Caco-2 (cell line): Measurements from ENCODE around the gene HS3ST1. TPM values are rescaled to one million over a fixed set of nuclear protein-coding genes. Genes with fewer than 3 reads are reported as not detected.
"Not testable (repeated sequence)": the region's sequence is repeated elsewhere in the genome, so short reads cannot be mapped to it uniquely, and the experiment has no call there.

Source experiments
- BruUV-seq: library from RNA; stranded (reverse); fragments of 400-500 nt; replicated peaks from 2 replicates; lab custom pipeline; 2021; lab: Mats Ljungman, UMichigan
- CTCF ChIA-PET: fragments of 300-600 bp; sonication (Branson Sonifier 250); formaldehyde crosslinking; loops from one replicate; lab custom pipeline; 2022; ENCODE audit warnings: antibody characterized with exemption; lab: Charles Lee
- POLR2A ChIA-PET: fragments of 300-600 bp; sonication (Branson Sonifier 250); formaldehyde crosslinking; loops from one replicate; lab custom pipeline; 2022; ENCODE audit warnings: antibody characterized with exemption; lab: Charles Lee
- DNase-seq, 2 experiments: peaks; one replicate each; pipeline versions ENCODE4 v3.0.0 to v3.0.0-alpha.2; 2020 to 2022
- H3K27me3 ChIP-seq: replicated peaks from 2 replicates; pipeline ENCODE4 v1.6.0; 2011; ENCODE audit warnings: low read length; ENCODE audit not compliant: control insufficient read depth, insufficient read depth
- H3K36me3 ChIP-seq: 2 replicates; pipeline ENCODE4 v1.5.1; 2011; ENCODE audit warnings: low read length; ENCODE audit not compliant: control insufficient read depth, insufficient read depth
- H3K4me1 ChIP-seq: fragments of 250-450 bp; sonication (Bioruptor Pico); 2 replicates; pipeline ENCODE4 v1.5.1; 2020; ENCODE audit warnings: mild to moderate bottlenecking
- H3K4me3 ChIP-seq: 2 replicates; pipeline ENCODE4 v1.5.1; 2011; ENCODE audit warnings: low read depth, mild to moderate bottlenecking, control low read depth, low read length
- H3K9me3 ChIP-seq: fragments of 250-450 bp; sonication (Bioruptor Pico); 2 replicates; pipeline ENCODE4 v1.5.1; 2020; ENCODE audit warnings: mild to moderate bottlenecking, moderate library complexity
- H3K27ac Mint-ChIP-seq: one replicate; pipeline ENCODE4 v1.8.0; 2022; ENCODE audit warnings: mixed read lengths; ENCODE audit not compliant: unreplicated experiment
- H3K27me3 Mint-ChIP-seq: one replicate; pipeline ENCODE4 v1.8.0; 2022; ENCODE audit warnings: mixed read lengths; ENCODE audit not compliant: insufficient read depth, unreplicated experiment
- H3K36me3 Mint-ChIP-seq: one replicate; pipeline ENCODE4 v1.8.0; 2022; ENCODE audit warnings: mild to moderate bottlenecking, mixed read lengths; ENCODE audit not compliant: insufficient read depth, unreplicated experiment
- H3K4me1 Mint-ChIP-seq: one replicate; pipeline ENCODE4 v1.8.0; 2022; ENCODE audit warnings: low read depth, mixed read lengths; ENCODE audit not compliant: unreplicated experiment
- H3K4me3 Mint-ChIP-seq: one replicate; pipeline ENCODE4 v1.8.0; 2022; ENCODE audit warnings: mild to moderate bottlenecking, moderate library complexity, mixed read lengths; ENCODE audit not compliant: unreplicated experiment
- H3K9me3 Mint-ChIP-seq: one replicate; pipeline ENCODE4 v1.8.0; 2022; ENCODE audit warnings: mixed read lengths; ENCODE audit not compliant: unreplicated experiment
- CTCF ChIP-seq, 2 experiments: fragments of 200-600 bp in 1 of 2; IDR thresholded peaks; 1 replicate in 1 of 2; 2 replicates in 1 of 2; pipeline versions ENCODE4 v1.5.1 to v1.8.0; 2011 to 2022; ENCODE audit warnings: antibody characterized with exemption in 1 of 2, control low read depth in 1 of 2, inconsistent platforms in 1 of 2, low read depth in 1 of 2, low read length in 1 of 2, mild to moderate bottlenecking in 1 of 2, moderate library complexity in 1 of 2; ENCODE audit not compliant: insufficient read depth in 1 of 2, severe bottlenecking in 1 of 2, unreplicated experiment in 1 of 2
- intact Hi-C: fragments of 100-400 bp; cut with micrococcal nuclease; formaldehyde crosslinking; loops from one replicate; pipeline ENCODE4 v1.10.0; 2022; ENCODE audit not compliant: unreplicated experiment
- total RNA-seq: library from RNA; stranded (reverse); gene quantifications from 2 replicates; pipeline ENCODE4 v1.2.3, GENCODE V29; 2022

The HS3ST1 gene
- total RNA-seq, 1 experiment from 2014 or later = 4.2 TPM

- POLR2A ChIA-PET = interaction anchor here (0.6 kb wide), 1 partner anchor 1852 kb away, joined by 8 read pairs; no protein-coding TSS in a partner anchor
- Histone ChIP-seq H3K27me3 (no peaks in the 10 kb centered on the region), H3K36me3 (no peaks in the 10 kb centered on the region), H3K9me3 (no peaks in the 10 kb centered on the region), H3K4me3 (no peak overlapping the region), H3K4me1 (peaks cover 7% of the 10 kb centered on the region)
- H3K36me3 Mint-ChIP-seq = peaks cover 5% of the 10 kb centered on the region
- no peaks in the 10 kb centered on the region for H3K27me3 Mint-ChIP-seq
- no TSS peak for BruUV-seq
- no peaks in the 10 kb centered on the region for H3K9me3 Mint-ChIP-seq
- H3K4me3 Mint-ChIP-seq = no peak overlapping the region
- intact Hi-C loops = no loop called here
- H3K4me1 Mint-ChIP-seq = peaks cover 14% of the 10 kb centered on the region
- no peak for TF ChIP-seq CTCF (IDR thresholded peaks at IDR 0.05; ENCODE audit: insufficient read depth in 1 of 2, low read depth in 1 of 2, low read length in 1 of 2, severe bottlenecking in 1 of 2, unreplicated experiment in 1 of 2)
- no peak overlapping the region for H3K27ac Mint-ChIP-seq
- CTCF ChIA-PET = no interaction called here
- no peak for DNase-seq
These were observed 35.1 kb downstream of the HS3ST1 start for GRCh38 chr4:11393551-11393950.

DNA sequence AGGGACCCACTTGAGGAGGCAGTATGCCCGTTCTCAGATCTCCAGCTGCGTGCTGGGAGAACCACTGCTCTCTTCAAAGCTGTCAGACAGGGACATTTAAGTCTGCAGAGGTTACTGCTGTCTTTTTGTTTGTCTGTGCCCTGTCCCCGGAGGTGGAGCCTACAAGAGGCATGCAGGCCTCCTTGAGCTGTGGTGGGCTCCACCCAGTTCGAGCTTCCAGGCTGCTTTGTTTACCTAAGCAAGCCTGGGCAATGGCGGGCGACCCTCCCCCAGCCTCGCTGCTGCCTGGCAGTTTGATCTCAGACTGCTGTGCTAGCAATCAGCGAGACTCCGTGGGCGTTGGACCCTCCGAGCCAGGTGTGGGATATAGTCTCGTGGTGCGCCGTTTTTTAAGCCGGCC, 44.6 kb downstream of the HS3ST1 start:
- H3K4me1 ChIP-seq, CTCF ChIA-PET, intact Hi-C loops, H3K36me3 Mint-ChIP-seq, POLR2A ChIA-PET, H3K4me3 ChIP-seq, DNase-seq, BruUV-seq, H3K4me3 Mint-ChIP-seq, H3K27me3 Mint-ChIP-seq, H3K27ac Mint-ChIP-seq, H3K9me3 Mint-ChIP-seq, H3K4me1 Mint-ChIP-seq, H3K36me3 ChIP-seq, H3K27me3 ChIP-seq, H3K9me3 ChIP-seq: not testable (repeated sequence)

GRCh38 chr4:11376571-11376970, 52.1 kb downstream of the HS3ST1 start:
- Mint-ChIP-seq H3K4me1 (no peaks in the 10 kb centered on the region), H3K27me3 (no peaks in the 10 kb centered on the region), H3K27ac (no peak overlapping the region), H3K4me3 (no peak overlapping the region), H3K9me3 (no peaks in the 10 kb centered on the region), H3K36me3 (no peaks in the 10 kb centered on the region)
- ChIA-PET POLR2A (no interaction called here), CTCF (no interaction called here)
- Histone ChIP-seq H3K27me3 (no peaks in the 10 kb centered on the region), H3K4me3 (no peak overlapping the region), H3K36me3 (no peaks in the 10 kb centered on the region), H3K9me3 (no peaks in the 10 kb centered on the region), H3K4me1 (no peaks in the 10 kb centered on the region)
- no peak for TF ChIP-seq CTCF (IDR thresholded peaks at IDR 0.05; ENCODE audit: insufficient read depth in 1 of 2, low read depth in 1 of 2, low read length in 1 of 2, severe bottlenecking in 1 of 2, unreplicated experiment in 1 of 2)
- intact Hi-C loops = no loop called here
- no peak for DNase-seq
- BruUV-seq = no TSS peak

- no TSS peak for BruUV-seq
- H3K4me1 ChIP-seq = no peaks in the 10 kb centered on the region
These were observed 52.5 kb downstream of the HS3ST1 start for GRCh38 chr4:11376146-11376545.

More at GRCh38 chr4:11376146-11376545, 52.5 kb downstream of the HS3ST1 start:
- no peaks in the 10 kb centered on the region for H3K9me3 ChIP-seq
- H3K4me3 ChIP-seq = no peak overlapping the region
- no peaks in the 10 kb centered on the region for H3K27me3 ChIP-seq
- POLR2A ChIA-PET = no interaction called here
- no peak overlapping the region for H3K27ac Mint-ChIP-seq
- H3K4me3 Mint-ChIP-seq = no peak overlapping the region
- H3K4me1 Mint-ChIP-seq = no peaks in the 10 kb centered on the region
- CTCF ChIA-PET = no interaction called here
- no peaks in the 10 kb centered on the region for H3K9me3 Mint-ChIP-seq
- intact Hi-C loops = no loop called here
- no peaks in the 10 kb centered on the region for H3K36me3 Mint-ChIP-seq
- no peak for DNase-seq
- no peak for TF ChIP-seq CTCF (IDR thresholded peaks at IDR 0.05; ENCODE audit: insufficient read depth in 1 of 2, low read depth in 1 of 2, low read length in 1 of 2, severe bottlenecking in 1 of 2, unreplicated experiment in 1 of 2)
- H3K27me3 Mint-ChIP-seq = no peaks in the 10 kb centered on the region
- H3K36me3 ChIP-seq = no peaks in the 10 kb centered on the region
